ENCODE measurements around the gene RBM12. TPM values are rescaled to one million over a fixed set of nuclear protein-coding genes. Genes with fewer than 3 reads are reported as not detected.

RBM12 gene
- total RNA-seq, 1 donor from 2014 or later: 63.8 TPM

DNA sequence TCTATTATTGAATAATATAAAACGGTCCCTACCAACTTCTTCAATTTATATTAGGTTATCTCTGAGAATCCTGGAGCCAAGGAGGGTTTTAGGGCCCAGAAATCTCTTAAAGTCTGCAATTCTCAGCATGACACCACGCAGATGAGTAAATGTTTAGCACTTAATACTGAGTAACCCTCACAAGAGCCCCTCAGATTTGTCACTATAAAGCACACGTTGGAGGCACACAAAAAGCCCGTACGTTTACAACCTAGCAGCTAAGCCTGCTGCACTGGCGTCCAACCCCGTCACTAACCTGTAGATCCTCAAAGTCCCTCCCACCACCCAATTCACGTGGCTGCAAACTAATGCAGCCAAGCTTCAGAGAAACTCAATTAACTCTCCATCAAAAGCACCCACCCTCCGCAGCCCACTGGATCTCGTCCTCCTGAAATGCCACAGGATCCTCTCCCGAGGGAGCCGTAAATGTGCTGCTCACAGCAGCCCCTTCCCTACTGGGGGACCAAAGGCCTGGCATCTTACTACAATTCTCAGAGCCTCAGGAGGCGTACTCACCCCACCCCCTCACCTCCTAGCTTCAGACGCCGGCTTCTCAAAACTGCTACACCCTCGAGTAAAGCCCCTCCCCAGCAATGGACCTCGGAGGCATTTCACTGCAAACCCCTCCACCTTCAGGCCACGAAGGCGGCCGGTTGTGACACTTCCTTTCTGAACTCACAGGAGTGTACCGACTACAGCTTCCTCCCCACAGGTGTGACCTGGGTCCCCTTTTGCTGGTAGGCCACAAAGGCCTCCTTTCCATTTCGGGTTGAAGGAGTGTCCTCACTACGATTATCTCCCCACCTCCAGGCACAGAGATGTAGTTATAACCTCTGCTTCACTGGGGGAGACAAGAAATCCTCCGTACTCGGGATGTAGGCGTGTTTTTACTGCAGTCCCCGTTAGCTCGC, 909 bp downstream of the RBM12 start:
- DNase-seq (ENCODE audit: low spot score): no peak
- Mint-ChIP-seq H3K27me3 (ENCODE audit: low read depth) (no peaks in the 10 kb centered on the region), H3K9me3 (ENCODE audit: low read depth) (no peaks in the 10 kb centered on the region), H3K27ac (ENCODE audit: unreplicated experiment) (peak overlapping the region; percentile 99), H3K36me3 (ENCODE audit: low read depth) (peaks cover 4% of the 10 kb centered on the region), H3K4me1 (ENCODE audit: low read depth) (peaks cover 55% of the 10 kb centered on the region), H3K4me3 (ENCODE audit: unreplicated experiment) (peak overlapping the region; percentile 92)
- TF ChIP-seq, protein P1, sequence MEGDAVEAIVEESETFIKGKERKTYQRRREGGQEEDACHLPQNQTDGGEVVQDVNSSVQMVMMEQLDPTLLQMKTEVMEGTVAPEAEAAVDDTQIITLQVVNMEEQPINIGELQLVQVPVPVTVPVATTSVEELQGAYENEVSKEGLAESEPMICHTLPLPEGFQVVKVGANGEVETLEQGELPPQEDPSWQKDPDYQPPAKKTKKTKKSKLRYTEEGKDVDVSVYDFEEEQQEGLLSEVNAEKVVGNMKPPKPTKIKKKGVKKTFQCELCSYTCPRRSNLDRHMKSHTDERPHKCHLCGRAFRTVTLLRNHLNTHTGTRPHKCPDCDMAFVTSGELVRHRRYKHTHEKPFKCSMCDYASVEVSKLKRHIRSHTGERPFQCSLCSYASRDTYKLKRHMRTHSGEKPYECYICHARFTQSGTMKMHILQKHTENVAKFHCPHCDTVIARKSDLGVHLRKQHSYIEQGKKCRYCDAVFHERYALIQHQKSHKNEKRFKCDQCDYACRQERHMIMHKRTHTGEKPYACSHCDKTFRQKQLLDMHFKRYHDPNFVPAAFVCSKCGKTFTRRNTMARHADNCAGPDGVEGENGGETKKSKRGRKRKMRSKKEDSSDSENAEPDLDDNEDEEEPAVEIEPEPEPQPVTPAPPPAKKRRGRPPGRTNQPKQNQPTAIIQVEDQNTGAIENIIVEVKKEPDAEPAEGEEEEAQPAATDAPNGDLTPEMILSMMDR (IDR thresholded peaks at IDR 0.05): no peak

DNA sequence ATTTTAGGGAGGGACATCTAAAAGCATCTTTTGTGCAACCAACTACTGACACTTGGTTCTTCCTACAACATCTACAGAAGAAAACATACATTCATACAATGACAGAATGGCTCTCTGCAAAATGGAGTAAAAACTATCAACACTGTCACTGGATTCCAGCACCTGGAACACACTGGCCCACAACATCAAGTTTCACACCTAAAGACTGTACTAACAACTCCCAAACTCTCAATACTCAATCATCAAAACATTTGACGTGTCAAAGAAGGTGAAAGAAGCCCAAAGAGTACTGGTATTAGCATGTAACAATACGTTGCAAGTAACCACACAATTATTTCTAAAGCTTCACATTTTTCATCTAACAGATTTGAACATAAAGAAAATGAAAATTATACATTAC, 2.1 kb downstream of the RBM12 start:
- Mint-ChIP-seq H3K4me1 (ENCODE audit: low read depth) (peaks cover 56% of the 10 kb centered on the region), H3K27me3 (ENCODE audit: low read depth) (no peaks in the 10 kb centered on the region), H3K27ac (ENCODE audit: unreplicated experiment) (peak overlapping the region; percentile 84), H3K36me3 (ENCODE audit: low read depth) (no peaks in the 10 kb centered on the region), H3K4me3 (ENCODE audit: unreplicated experiment) (peak overlapping the region; percentile 92), H3K9me3 (ENCODE audit: low read depth) (no peaks in the 10 kb centered on the region)
- TF ChIP-seq, protein P1 (IDR thresholded peaks at IDR 0.05): no peak
- DNase-seq (ENCODE audit: low spot score): no peak

DNA sequence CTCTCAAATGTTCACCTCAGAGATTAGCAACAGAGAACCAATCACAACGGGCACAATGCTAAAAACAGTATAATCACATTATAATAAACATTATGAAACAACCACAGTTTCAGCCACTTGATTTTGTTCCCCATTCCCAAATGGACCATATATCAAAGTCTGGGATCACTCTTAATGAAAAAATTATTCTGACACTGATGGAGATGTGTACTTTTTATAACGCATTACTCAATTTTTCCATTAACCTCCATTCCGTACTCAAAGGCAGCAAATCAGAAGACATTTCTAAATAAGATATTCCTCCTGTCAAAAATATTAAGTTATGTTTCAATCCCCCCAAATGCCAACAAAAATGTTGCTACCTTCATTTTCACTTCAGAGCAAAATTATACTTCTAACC, 2.8 kb downstream of the RBM12 start:
- Mint-ChIP-seq H3K4me3 (ENCODE audit: unreplicated experiment) (peak overlapping the region; percentile 92), H3K4me1 (ENCODE audit: low read depth) (peaks cover 62% of the 10 kb centered on the region), H3K27ac (ENCODE audit: unreplicated experiment) (peak overlapping the region; percentile 84), H3K9me3 (ENCODE audit: low read depth) (no peaks in the 10 kb centered on the region), H3K27me3 (ENCODE audit: low read depth) (no peaks in the 10 kb centered on the region), H3K36me3 (ENCODE audit: low read depth) (no peaks in the 10 kb centered on the region)
- DNase-seq (ENCODE audit: low spot score): no peak
- TF ChIP-seq, protein P1 (IDR thresholded peaks at IDR 0.05): no peak

DNA sequence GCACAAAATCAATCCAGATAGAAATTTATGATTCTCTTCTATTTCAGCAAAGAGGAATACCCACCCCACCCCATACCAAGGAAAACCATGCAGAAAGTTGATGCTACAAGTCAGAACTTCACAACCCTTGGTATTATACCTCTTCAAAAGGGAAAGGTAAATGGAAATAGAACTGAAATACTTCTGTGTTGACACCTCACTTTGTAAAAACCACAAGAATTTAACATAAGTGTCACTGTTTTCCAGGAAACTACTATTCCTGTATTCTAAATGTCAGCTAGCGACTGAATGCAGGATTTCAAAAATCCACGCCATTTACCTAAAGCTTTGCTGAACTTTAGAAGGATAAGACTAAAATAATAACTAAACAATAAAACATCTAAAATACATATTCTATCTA, 3.6 kb downstream of the RBM12 start:
- H3K27ac Mint-ChIP-seq (ENCODE audit: unreplicated experiment): peak overlapping the region; percentile 84
- no peaks in the 10 kb centered on the region for H3K9me3 Mint-ChIP-seq (ENCODE audit: low read depth)
- no peaks in the 10 kb centered on the region for H3K27me3 Mint-ChIP-seq (ENCODE audit: low read depth)
- no peak overlapping the region for H3K4me3 Mint-ChIP-seq (ENCODE audit: unreplicated experiment)
- TF ChIP-seq, protein P1 (IDR thresholded peaks at IDR 0.05): no peak
- no peaks in the 10 kb centered on the region for H3K36me3 Mint-ChIP-seq (ENCODE audit: low read depth)
- H3K4me1 Mint-ChIP-seq (ENCODE audit: low read depth): peaks cover 62% of the 10 kb centered on the region
- no peak for DNase-seq (ENCODE audit: low spot score)

DNA sequence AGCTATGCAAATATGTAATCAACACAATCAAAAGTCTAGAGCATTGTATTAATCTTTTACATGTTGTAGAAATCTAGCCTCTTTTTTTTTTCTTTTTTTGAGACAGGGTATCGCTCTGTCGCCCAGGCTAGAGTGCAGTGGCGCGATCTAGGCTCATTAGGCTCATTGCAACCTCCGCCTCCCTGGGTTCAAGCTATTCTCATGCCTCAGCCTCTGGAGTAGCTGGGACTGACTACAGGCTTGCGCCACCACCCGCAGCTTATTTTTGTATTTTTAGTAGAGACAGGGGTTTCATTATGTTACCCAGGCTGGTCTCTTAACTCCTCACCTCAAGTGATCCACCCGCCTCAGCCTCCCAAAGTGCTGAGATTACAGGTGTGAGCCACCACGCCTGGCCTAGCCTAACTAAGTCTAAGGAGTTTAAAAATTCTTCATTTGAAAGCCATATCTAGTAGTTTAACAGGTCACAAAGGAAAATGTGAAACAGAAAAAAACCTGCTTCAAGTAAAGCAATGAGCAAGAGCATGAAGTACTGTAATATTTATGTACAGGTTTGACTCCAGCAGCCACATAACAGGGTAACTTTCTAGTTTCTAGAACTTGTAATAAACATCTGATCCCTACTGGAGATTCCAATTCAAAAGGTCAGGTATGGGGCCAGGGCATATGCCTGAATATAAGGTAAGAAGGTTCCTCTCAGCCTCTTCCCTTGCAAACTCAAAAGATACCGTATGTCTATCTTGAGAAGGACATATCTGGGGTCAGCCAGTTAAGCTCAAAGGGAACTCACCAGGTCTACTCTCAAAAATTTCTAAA, 4.4 kb downstream of the RBM12 start:
- H3K4me1 Mint-ChIP-seq (ENCODE audit: low read depth): peaks cover 62% of the 10 kb centered on the region
- no peak overlapping the region for H3K4me3 Mint-ChIP-seq (ENCODE audit: unreplicated experiment)
- H3K27ac Mint-ChIP-seq (ENCODE audit: unreplicated experiment): peak overlapping the region; percentile 69
- no peaks in the 10 kb centered on the region for H3K9me3 Mint-ChIP-seq (ENCODE audit: low read depth)
- DNase-seq (ENCODE audit: low spot score): no peak
- H3K27me3 Mint-ChIP-seq (ENCODE audit: low read depth): no peaks in the 10 kb centered on the region
- no peaks in the 10 kb centered on the region for H3K36me3 Mint-ChIP-seq (ENCODE audit: low read depth)
- TF ChIP-seq, protein P1 (IDR thresholded peaks at IDR 0.05): no peak

Data from chondrocyte (in vitro differentiated cells).